Activated B cell treated with CpG ODN at 0.5 μM for 24 hours (primary cell): ENCODE data around the gene CDCA3. TPM values are rescaled to one million over a fixed set of nuclear protein-coding genes. Genes with fewer than 3 reads are reported as not detected.

Source experiments
- ATAC-seq: fragments of 200-7000 bp; cut with Tn5 transposase; one replicate; pipeline ENCODE4 v1.10.0; 2021; ENCODE audit warnings: low read depth, mild to moderate bottlenecking, moderate library complexity
- CTCF ChIA-PET: fragments of 350-600 bp; sonication (Branson Sonifier 250); formaldehyde crosslinking; loops from one replicate; lab custom pipeline; 2021; ENCODE audit warnings: antibody characterized with exemption; lab: Charles Lee
- POLR2A ChIA-PET: fragments of 350-600 bp; sonication (Branson Sonifier 250); formaldehyde crosslinking; loops from one replicate; lab custom pipeline; 2021; ENCODE audit warnings: antibody characterized with exemption; lab: Charles Lee
- DNase-seq: peaks from one replicate; pipeline ENCODE4 v3.0.0; 2022
- H3K27ac Mint-ChIP-seq: one replicate; pipeline ENCODE4 v1.8.0; 2020; ENCODE audit warnings: mixed read lengths
- H3K27me3 Mint-ChIP-seq: one replicate; pipeline ENCODE4 v1.8.0; 2021; ENCODE audit warnings: mixed read lengths
- H3K36me3 Mint-ChIP-seq: one replicate; pipeline ENCODE4 v1.8.0; 2021; ENCODE audit warnings: low read depth, mixed read lengths
- H3K4me1 Mint-ChIP-seq: one replicate; pipeline ENCODE4 v1.8.0; 2021; ENCODE audit warnings: mixed read lengths
- H3K4me3 Mint-ChIP-seq: one replicate; pipeline ENCODE4 v1.8.0; 2020; ENCODE audit warnings: mild to moderate bottlenecking, mixed read lengths
- H3K9me3 Mint-ChIP-seq: one replicate; pipeline ENCODE4 v1.8.0; 2020; ENCODE audit warnings: mixed read lengths
- intact Hi-C: fragments of 100-400 bp; cut with micrococcal nuclease; formaldehyde crosslinking; loops from one replicate; pipeline ENCODE4 v1.15.1; 2024
- total RNA-seq: library from RNA; stranded (reverse); gene quantifications from 2 replicates; pipeline ENCODE4 v1.2.3, GENCODE V29; 2022
- TF ChIP-seq, protein P1 (sequence below): fragments of 200-600 bp; IDR thresholded peaks from one replicate; pipeline ENCODE4 v1.8.0; 2022; ENCODE audit warnings: antibody characterized with exemption, mild to moderate bottlenecking

CDCA3 gene
- total RNA-seq, 1 donor from 2014 or later = 1.6 TPM

DNA sequence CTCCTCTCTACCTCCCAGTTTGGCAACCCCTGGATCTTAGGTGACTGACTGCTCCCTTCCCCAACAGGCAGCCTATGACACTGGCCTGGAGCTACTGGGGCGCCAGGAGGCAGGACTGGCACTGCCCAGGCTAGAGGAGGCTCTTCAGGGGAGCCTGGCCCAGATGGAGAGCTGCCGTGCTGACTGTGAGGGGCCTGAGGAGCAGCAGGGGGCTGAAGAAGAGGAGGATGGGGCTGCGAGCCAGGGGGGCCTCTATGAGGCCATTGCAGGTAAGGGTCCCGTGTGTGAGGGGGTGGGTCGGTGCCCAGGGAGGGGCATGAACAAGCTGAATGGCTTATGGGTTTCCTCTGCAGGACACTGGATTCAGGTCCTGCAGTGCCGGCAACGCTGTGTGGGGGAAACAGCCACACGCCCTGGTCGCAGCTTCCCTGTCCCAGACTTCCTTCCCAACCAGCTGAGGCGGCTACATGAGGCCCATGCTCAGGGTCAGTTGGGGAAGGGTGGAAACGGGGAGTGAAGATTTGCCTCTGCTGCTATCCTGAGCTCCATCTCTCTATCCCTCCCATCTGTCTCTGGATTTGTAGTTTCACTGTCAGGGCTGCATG lies 20.7 kb downstream of the CDCA3 start:
- Mint-ChIP-seq H3K27me3 (peaks cover 47% of the 10 kb centered on the region), H3K4me3 (no peak overlapping the region), H3K27ac (no peak overlapping the region), H3K9me3 (no peaks in the 10 kb centered on the region), H3K36me3 (no peaks in the 10 kb centered on the region), H3K4me1 (peaks cover 16% of the 10 kb centered on the region)
- TF ChIP-seq, protein P1, sequence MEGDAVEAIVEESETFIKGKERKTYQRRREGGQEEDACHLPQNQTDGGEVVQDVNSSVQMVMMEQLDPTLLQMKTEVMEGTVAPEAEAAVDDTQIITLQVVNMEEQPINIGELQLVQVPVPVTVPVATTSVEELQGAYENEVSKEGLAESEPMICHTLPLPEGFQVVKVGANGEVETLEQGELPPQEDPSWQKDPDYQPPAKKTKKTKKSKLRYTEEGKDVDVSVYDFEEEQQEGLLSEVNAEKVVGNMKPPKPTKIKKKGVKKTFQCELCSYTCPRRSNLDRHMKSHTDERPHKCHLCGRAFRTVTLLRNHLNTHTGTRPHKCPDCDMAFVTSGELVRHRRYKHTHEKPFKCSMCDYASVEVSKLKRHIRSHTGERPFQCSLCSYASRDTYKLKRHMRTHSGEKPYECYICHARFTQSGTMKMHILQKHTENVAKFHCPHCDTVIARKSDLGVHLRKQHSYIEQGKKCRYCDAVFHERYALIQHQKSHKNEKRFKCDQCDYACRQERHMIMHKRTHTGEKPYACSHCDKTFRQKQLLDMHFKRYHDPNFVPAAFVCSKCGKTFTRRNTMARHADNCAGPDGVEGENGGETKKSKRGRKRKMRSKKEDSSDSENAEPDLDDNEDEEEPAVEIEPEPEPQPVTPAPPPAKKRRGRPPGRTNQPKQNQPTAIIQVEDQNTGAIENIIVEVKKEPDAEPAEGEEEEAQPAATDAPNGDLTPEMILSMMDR = no peak
- DNase-seq (no peak), ATAC-seq (no peak)
- intact Hi-C loops = no loop called here
- ChIA-PET CTCF (interaction anchor here (1.5 to 1.7 kb wide), 2 partner anchors 10 to 63 kb away, joined by 3 to 5 read pairs; partner anchors contain the start of gene GNB3), POLR2A (interaction anchor here (1.2 kb wide), 1 partner anchor 21 kb away, joined by 3 read pairs; the partner anchor contains the start of gene USP5)

DNA sequence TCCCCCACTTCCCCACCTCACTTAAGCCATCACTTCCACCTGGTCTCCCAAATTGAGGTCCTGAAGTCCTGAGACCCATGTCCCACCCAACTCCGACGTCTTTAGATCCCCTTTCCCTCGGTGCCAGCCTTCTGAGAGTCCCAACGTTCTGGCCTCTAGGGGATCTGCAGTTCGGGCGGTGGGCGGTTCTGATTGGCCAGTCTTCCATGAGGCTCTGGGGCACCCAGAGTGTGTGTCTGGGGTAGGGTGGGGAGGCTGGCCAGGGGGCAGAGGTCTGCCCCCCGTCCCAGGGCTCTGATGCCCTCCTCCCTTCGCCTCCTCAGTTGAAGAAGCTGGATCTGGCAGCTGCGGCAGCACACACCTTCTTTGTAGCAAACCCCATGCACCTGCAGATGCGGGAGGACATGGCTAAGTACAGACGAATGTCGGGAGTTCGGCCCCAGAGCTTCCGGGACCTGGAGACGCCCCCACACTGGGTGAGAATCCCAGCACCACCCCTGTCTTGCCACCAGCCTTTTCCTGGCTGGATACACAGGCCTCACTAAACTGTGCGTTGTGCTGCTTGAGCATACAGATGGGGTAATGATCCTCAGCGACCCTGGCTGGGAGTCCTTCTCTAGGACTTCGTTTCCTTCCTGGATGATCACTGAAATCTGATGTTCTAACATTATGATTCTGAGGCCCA lies 21.4 kb downstream of the CDCA3 start:
- intact Hi-C loops = loop anchor here (2.0 to 5.0 kb wide), 2 partner anchors 21 to 142 kb away; partner anchors contain the start of genes CDCA3 and ZNF384
- TF ChIP-seq, protein P1 = no peak
- DNase-seq (no peak), ATAC-seq (no peak)
- H3K4me3 Mint-ChIP-seq = peak overlapping the region; percentile 86
- no peaks in the 10 kb centered on the region for H3K9me3 Mint-ChIP-seq
- CTCF ChIA-PET = interaction anchor here (1.5 kb wide), 1 partner anchor 63 kb away, joined by 3 read pairs; no protein-coding TSS in a partner anchor
- POLR2A ChIA-PET = interaction anchor here (0.8 to 1.7 kb wide), 4 partner anchors 22 to 78 kb away, joined by 3 to 7 read pairs (median 4); partner anchors contain the start of genes CDCA3, MLF2 and USP5
- H3K36me3 Mint-ChIP-seq = no peaks in the 10 kb centered on the region
- H3K27me3 Mint-ChIP-seq = peaks cover 54% of the 10 kb centered on the region
- H3K4me1 Mint-ChIP-seq = peaks cover 16% of the 10 kb centered on the region
- no peak overlapping the region for H3K27ac Mint-ChIP-seq

DNA sequence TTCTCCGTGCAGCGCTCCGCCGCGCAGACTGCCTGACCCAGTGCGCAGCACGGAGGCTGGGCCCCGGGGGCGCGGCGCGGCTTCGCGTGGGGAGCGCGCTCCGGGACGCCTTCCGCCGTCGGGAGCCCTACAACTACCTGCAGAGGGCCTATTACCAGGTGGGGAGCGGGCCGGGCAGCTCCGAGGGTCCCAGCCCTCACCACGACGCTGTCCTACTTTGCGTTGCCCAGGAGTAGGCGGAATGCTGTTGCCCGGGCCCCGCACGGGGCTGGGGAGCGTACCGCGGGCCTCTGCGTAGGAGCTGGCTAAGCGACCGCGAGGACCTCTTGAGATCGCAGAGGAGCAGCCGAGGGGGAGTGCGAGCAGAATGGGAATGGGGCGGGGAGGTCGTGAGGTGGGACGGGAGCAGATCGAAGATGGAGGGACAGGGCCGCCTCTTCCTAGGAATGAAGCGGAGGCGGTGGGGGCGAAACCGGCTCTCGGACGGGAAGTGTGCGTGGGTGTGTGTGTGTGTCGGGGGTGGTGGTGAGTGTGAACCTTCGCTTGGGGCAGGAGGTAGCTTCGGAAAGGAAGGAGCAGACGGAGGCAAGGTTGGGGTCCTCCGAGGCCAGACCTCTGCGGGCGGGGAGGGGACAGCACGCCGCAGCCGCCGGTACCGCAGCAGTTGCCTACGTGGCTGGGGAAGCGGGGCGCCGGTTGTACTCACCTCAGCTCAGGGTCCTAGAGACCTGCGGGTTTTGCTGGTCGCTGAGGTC lies 22.1 kb downstream of the CDCA3 start:
- ATAC-seq (peak; percentile 53), DNase-seq (peak; percentile 43)
- ChIA-PET CTCF (no interaction called here), POLR2A (interaction anchor here (0.8 to 1.7 kb wide), 4 partner anchors 23 to 77 kb away, joined by 3 to 7 read pairs (median 4); partner anchors contain the start of genes CDCA3, MLF2, TPI1 and USP5)
- peaks cover 58% of the 10 kb centered on the region for H3K27me3 Mint-ChIP-seq
- peaks cover 16% of the 10 kb centered on the region for H3K4me1 Mint-ChIP-seq
- TF ChIP-seq, protein P1 = no peak
- intact Hi-C loops = loop anchor here (2.0 to 5.0 kb wide), 2 partner anchors 22 to 142 kb away; partner anchors contain the start of genes CDCA3 and ZNF384
- H3K27ac Mint-ChIP-seq = no peak overlapping the region
- no peaks in the 10 kb centered on the region for H3K36me3 Mint-ChIP-seq
- H3K4me3 Mint-ChIP-seq = peak overlapping the region; percentile 86
- no peaks in the 10 kb centered on the region for H3K9me3 Mint-ChIP-seq

DNA sequence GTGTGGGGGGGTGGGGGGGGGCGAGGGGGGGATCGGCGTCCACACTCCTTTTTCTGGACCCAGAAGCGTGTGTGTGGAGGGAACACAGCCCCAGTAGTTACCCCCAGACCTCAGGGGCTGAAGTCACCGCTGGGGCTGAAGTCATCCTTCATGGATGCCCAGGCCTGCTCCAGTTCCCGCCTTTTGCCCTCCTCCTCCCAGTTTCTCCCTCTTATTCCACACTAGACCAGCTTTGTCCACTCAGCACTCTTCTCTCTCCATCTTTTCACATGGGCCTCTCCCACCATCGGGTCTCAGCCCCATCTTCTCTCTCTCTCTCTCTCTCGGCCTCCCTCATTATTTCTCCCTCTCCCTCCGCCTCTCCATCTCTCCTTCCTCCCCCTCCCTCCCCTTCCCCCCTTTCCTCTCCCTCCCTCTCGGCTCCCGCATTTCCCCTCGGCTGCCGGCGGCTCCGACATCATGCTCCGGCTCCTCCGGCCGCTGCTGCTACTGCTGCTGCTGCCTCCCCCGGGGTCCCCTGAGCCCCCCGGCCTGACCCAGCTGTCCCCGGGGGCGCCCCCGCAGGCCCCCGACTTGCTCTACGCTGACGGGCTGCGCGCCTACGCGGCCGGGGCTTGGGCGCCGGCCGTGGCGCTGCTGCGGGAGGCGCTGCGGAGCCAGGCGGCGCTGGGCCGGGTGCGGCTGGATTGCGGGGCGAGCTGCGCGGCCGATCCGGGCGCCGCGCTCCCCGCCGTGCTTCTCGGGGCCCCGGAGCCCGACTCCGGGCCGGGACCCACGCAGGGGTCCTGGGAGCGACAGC lies 22.9 kb downstream of the CDCA3 start, which contains the start of gene P3H3:
P3H3 (plus strand) TSS at position 426 of the 799 bp plus-strand sequence; CDS start at position 460, 34 bp downstream.
- ChIA-PET CTCF (interaction anchor here (1.5 kb wide), 1 partner anchor 75 kb away, joined by 5 read pairs; the partner anchor contains the start of gene MLF2), POLR2A (interaction anchor here (1.1 to 1.7 kb wide), 2 partner anchors 39 to 75 kb away, joined by 3 to 6 read pairs; partner anchors contain the start of genes MLF2 and TPI1)
- H3K4me1 Mint-ChIP-seq = peaks cover 16% of the 10 kb centered on the region
- ATAC-seq (peak; percentile 29), DNase-seq (no peak)
- peaks cover 62% of the 10 kb centered on the region for H3K27me3 Mint-ChIP-seq
- no peaks in the 10 kb centered on the region for H3K36me3 Mint-ChIP-seq
- no peaks in the 10 kb centered on the region for H3K9me3 Mint-ChIP-seq
- H3K4me3 Mint-ChIP-seq = peak within 1 kb of the TSS; percentile 86
- TF ChIP-seq, protein P1 = no peak
- intact Hi-C loops = loop anchor here (2.0 to 5.0 kb wide), 2 partner anchors 23 to 141 kb away; partner anchors contain the start of genes CDCA3 and ZNF384
- no peak within 1 kb of the TSS for H3K27ac Mint-ChIP-seq
